SK-N-SH treated with all-trans-retinoic acid at 6 μM for 48 hours (cell line): ENCODE measurements around the gene BSN.

ENCODE experiments used
- CREB5 ChIP-seq: fragments of 250-450 bp; sonication (Bioruptor Pico); IDR thresholded peaks from 2 replicates; pipeline ENCODE4 v1.5.1; 2020; ENCODE audit warnings: low read depth, mild to moderate bottlenecking, moderate library complexity
- TCF4 ChIP-seq: fragments of 250-450 bp; sonication (Bioruptor Pico); IDR thresholded peaks from 2 replicates; pipeline ENCODE4 v1.8.0; 2021; ENCODE audit warnings: mild to moderate bottlenecking, moderate library complexity, borderline replicate concordance
- ZNF565 ChIP-seq: fragments of 450-650 bp; formaldehyde crosslinking; conservative IDR thresholded peaks from 2 replicates; pipeline ENCODE4 v1.5.0; 2020; ENCODE audit warnings: low read depth, mild to moderate bottlenecking, moderate library complexity
- ZNF8 ChIP-seq: fragments of 450-650 bp; formaldehyde crosslinking; IDR thresholded peaks from 2 replicates; pipeline ENCODE4 v1.5.0; 2020; ENCODE audit warnings: mild to moderate bottlenecking, moderate library complexity

- TF ChIP-seq TCF4 (CRISPR knock-in tag): no peak
- TF ChIP-seq CREB5: no peak
- no peak for TF ChIP-seq ZNF565 (CRISPR knock-in tag)
- no peak for TF ChIP-seq ZNF8 (CRISPR knock-in tag)
These were observed 94.2 kb downstream of the BSN start for GRCh38 chr3:49648354-49649019.
